GM11168 (cell line): Measurements from ENCODE around the gene ADSS1.
"Not testable (repeated sequence)": the region's sequence is repeated elsewhere in the genome, so short reads cannot be mapped to it uniquely, and the experiment has no call there.

Source experiments
- in situ Hi-C: fragments of 300-500 bp; cut with MboI; formaldehyde crosslinking; loops from one replicate; pipeline ENCODE4 v1.12.0; 2022; ENCODE audit warnings: low sequenced_read_pairs; ENCODE audit not compliant: unreplicated experiment

ADSS1 gene

DNA sequence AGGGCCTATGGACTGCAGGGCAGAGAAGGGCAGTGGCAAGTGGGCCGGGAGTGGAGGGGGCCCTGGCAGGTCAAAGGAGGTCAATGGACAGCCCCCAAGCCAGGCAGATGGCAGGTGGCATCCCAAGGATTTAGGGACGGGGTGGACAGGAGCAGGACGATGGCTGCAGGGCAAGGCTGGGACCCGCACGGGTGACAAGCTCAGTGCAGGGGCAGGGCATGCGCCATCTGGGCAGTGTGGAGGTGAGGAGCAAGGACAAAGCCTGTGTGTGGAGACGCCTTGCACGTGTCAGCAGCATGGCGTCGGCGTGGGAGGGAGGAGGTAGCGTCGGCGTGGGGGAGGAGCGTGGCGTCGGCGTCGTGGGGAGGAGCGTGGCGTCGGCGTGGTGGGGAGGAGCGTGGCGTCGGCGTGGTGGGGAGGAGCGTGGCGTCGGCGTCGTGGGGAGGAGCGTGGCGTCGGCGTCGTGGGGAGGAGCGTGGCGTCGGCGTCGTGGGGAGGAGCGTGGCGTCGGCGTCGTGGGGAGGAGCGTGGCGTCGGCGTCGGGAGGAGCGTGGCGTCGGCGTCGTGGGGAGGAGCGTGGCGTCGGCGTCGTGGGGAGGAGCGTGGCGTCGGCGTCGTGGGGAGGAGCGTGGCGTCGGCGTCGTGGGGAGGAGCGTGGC lies 5.3 kb downstream of the ADSS1 start:
- in situ Hi-C loops: not testable (repeated sequence)

DNA sequence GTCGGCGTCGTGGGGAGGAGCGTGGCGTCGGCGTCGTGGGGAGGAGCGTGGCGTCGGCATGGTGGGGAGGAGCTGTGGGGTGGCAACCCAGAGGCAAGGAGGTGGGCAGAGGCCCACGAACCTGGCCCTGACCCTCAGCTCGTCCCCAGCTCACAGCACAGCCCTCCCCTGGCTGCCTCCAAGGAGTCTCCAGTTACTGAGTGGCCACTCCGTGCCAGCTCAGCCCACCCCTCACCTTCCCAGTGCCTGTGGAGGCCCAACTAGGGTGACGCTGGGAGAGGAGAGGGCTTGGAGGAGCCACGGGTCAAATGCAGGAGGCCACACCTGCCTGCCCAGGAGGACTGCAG lies 5.8 kb downstream of the ADSS1 start:
- in situ Hi-C loops: no loop called here

DNA sequence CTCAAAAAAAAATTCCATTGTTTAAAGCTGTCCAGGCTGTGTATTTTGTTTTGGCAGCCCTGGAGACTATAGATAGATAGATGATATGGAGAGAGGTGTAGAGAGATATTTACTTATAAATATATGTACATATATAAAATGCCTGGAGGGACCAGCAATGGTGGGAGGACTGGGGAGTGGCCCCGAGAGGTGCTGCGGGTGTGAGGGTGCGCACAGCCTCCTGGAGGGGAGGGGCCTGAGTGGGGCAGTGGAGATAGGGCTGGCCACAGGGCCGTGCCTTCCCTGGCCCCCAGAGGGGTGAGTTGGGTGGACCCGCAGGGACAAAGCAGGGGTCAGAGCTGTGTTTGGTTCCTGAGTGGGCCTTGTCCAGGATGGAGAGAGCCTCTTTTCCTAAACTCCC lies 6.5 kb downstream of the ADSS1 start:
- in situ Hi-C loops: no loop called here

DNA sequence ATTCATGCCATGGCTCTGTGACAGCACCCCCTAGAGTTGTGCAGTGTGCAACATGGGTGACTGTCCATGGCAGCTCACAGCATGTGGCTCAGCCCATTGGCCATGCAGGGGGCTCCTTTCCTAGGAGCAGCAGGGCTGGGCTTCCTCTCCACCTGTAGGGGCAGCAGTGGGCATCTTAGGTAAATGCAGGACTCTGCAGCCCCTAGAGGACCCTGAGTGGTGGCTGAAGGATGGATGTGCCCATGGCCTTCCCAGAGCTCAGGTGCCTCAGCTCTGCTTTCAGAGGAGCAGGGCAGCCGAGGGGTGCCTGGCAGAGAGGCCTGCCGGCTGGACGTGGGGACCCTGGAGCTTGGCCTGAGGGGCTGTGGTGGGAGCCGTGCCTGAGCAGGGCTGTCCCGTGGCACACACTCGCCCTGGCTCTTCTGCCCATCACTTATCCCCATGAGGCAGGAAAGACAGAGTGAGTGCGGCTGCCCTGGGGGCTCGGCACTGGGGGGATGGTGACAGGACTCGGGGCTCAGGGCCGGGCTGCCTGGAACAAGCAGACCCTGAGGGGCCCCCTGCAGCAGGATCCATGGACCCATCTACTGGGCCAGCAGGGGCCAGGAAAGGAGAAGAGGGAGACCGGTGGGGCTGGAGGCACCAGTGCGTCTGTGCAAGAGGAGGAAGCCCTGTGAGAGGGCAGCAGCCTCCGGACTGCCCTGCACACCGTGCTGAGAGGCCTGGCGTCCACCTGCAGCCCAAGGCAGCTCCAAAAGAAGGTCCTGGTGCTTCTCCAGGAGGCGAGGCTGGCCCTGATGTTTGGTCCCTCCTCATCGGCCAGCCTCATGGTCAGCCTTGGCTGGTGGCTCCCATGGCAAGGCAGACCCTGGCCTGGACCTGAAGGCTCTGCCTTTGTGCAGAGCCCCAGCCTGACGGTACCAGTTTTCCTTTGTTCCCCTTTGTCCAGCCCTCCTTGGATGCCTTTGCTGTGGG lies 7.6 kb downstream of the ADSS1 start:
- in situ Hi-C loops: no loop called here

- in situ Hi-C loops: no loop called here
Measured at GRCh38 chr14:104732355-104732804, 8.4 kb downstream of the ADSS1 start.

DNA sequence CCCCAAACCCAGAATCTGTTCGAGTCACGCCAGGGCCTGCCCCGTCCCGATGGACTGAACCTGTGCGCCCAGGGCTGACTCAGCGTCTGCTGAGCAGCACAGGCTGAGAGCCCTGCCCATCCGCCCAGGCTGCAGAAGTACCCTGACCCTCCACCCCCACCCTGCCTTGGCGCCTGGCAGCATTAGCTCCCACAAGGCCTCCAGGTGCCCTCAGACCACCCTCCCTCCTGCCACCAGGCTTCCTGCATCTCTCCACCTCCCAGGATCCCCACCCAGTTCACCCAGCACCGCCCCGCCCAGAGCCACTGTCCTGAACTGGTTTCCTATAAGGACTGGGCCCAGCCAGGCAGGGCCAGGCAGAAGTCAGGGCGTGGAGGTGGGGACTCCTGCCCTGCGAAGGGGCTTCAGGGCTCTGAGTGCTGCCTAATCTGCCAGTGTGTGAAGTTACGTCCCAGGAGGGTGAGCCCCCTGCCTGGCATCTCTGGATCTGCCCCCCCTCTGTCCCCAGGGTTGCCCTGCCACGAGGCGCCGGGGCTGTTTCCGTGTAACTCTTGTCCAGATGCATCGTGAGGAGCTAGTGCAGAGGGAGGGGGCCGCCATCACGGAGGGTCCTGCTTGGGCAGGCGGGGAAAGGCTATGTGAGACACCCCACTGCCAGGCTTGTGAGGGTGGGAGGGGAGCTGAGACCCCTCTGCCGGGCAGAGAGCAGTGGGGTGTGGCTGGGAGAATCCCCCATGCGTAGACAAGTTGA lies 9.1 kb downstream of the ADSS1 start:
- in situ Hi-C loops: no loop called here

GRCh38 chr14:104734051-104734587 lies 10.1 kb downstream of the ADSS1 start:
- in situ Hi-C loops: no loop called here

DNA sequence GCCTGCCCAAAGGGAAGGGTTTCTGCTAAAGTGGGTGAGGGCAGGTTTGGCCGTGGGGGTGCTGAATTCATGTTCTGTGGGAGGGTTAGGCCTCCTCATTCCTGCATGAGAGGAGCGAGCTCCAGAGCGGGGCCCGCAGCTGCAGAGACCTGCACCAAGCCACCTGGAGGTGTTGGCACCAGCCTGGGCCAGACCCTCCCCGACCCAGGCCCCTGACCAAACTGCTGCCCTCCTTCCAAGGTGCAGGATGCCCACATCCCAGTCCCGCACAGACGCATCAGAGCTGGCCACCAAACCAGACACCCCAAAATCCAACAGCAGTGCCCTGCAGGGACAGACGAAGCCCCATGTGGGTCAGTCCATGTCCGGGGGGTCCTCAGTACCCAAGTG lies 10.6 kb downstream of the ADSS1 start:
- in situ Hi-C loops: no loop called here

- in situ Hi-C loops: no loop called here
Measured at GRCh38 chr14:104734991-104735779, 11.2 kb downstream of the ADSS1 start.

- in situ Hi-C loops: no loop called here
Measured at GRCh38 chr14:104735830-104736642, 12.0 kb downstream of the ADSS1 start.

GRCh38 chr14:104738375-104739019 lies 14.5 kb downstream of the ADSS1 start:
- in situ Hi-C loops: no loop called here

GRCh38 chr14:104739026-104739425 lies 15.0 kb downstream of the ADSS1 start:
- in situ Hi-C loops: no loop called here

GRCh38 chr14:104739546-104740516 lies 15.8 kb downstream of the ADSS1 start:
- in situ Hi-C loops: no loop called here

DNA sequence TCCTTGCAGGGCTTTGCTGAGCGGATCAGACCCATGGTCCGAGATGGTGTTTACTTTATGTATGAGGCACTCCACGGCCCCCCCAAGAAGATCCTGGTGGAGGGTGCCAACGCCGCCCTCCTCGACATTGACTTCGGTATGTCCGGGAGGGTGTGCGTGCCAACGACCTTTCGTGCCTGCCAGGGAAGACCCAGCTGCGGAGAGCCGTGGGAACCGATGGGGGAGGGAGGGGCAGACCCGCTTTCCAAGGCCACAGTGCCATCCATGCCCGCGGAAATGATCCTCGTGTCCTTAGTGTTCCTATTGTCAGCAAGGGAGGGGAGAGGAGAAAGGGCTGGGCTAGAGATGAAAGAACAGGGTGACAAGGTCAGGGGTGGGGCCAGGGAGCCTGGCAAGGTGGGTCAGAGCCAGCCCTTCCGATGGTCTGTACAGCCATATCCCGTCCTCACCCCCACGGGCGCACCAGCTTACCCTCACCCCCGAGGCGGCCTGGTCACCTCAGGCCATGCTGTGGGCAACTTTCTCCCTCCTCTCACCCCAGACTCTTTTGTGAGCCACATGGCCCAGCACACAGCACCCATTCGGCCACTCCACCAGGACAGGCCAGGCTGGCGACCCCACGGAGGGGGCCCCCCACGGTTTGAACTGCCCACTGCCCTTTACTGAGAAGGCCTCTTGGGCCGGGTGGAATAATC lies 17.2 kb downstream of the ADSS1 start:
- in situ Hi-C loops: no loop called here

DNA sequence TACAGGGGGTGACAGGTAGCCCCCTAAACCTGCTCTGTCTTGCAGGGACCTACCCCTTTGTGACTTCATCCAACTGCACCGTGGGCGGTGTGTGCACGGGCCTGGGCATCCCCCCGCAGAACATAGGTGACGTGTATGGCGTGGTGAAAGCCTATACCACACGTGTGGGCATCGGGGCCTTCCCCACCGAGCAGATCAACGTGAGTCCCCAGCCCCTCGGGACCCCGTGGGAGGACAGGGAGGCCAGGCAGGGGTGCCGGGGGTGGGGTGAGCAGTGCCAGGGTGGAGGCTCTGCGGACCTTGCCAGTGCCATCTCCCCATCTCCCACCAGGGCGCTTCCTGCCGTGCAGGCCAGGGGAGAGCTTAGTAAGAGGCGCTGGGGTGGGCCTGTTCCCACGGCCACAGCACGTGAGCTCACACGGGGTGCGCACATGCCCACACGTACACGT lies 17.8 kb downstream of the ADSS1 start:
- in situ Hi-C loops: no loop called here

DNA sequence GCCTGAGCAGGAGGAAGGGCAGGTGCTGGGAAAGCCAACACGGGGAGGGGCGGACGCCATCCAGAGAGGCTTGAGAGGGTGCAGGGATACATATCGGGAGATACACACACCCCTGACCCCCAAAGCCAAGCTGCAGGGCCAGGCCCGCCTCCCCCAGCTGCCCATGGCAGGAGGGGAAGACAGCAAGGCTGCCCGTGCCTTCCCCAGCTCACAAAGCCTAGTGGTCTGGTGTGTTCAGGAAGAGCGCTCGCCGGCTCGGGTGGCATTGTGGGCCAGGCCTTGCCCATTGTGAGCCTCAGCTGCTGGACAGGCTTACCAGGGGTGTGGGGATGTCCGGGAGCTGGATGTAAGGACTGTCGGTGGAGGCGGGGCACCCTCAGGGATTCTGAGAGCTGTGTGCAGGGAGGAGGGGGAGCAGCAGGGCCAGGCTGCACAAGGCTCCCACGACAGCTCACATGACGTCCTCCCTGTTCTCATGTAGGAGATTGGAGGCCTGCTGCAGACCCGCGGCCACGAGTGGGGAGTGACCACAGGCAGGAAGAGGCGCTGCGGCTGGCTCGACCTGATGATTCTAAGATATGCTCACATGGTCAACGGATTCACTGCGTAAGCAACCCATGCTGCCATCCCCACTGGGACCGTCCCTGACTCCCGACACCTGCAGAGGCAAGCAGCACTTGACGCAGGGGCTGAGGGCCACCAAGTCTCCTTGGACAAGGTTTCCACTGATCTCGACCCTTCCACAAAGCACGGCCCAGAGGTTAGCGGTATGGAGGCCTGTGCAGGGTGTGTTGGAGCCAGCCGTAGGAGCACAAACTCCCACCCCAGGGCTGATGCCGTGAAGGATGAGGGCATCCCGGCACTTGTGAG lies 18.8 kb downstream of the ADSS1 start:
- in situ Hi-C loops: no loop called here
